A549 (cell line): ENCODE results near the gene SLF2. TPM values are rescaled to one million over a fixed set of nuclear protein-coding genes. Genes with fewer than 3 reads are reported as not detected.
A peak's percentile ranks its signal among the peaks of the same experiment; 100 is the strongest.

Experiments
- ATAC-seq, 2 experiments: fragments of 200-7000 bp in 1 of 2; fragments of >200 bp in 1 of 2; cut with Nextera tagmentation in 1 of 2; cut with Tn5 transposase in 1 of 2; 3 replicates each; pipeline versions ENCODE4 v1.8.0 to v1.9.1; 2018 to 2020; ENCODE audit warnings: mild to moderate bottlenecking in 1 of 2, moderate library complexity in 1 of 2
- CTCF ChIA-PET: fragments of 300-600 bp; sonication (Branson Sonifier 250); formaldehyde crosslinking; extraction: SDS; loops from one replicate; lab custom pipeline; 2021; ENCODE audit warnings: antibody characterized with exemption, inconsistent platforms; lab: Yijun Ruan, JAX
- POLR2A ChIA-PET: fragments of 350-600 bp; formaldehyde crosslinking; extraction: SDS; loops from one replicate; lab custom pipeline; 2021; ENCODE audit warnings: antibody characterized with exemption, inconsistent platforms; lab: Yijun Ruan, JAX
- DNase-seq, 2 experiments: peaks; one replicate each; pipeline versions ENCODE4 v3.0.0 to v3.0.0-alpha.2; 2011 to 2016; ENCODE audit warnings: low read depth in 1 of 2, low spot score in 1 of 2
- FAIRE-seq: peaks from 2 replicates; lab custom pipeline; 2011; peaks lifted over from hg19 to GRCh38; lab: Jason Lieb, UNC
- H3K27ac ChIP-seq, 2 experiments: fragments of >200 bp; sonication (Bioruptor Twin); formaldehyde crosslinking; 3 replicates each; pipeline ENCODE4 v1.5.1; 2016 to 2017
- H3K4me1 ChIP-seq: fragments of >200 bp; sonication (Bioruptor Twin); formaldehyde crosslinking; 3 replicates; pipeline ENCODE4 v1.6.1; 2016
- H3K4me2 ChIP-seq: fragments of >200 bp; sonication (Bioruptor Twin); formaldehyde crosslinking; 3 replicates; pipeline ENCODE4 v1.6.1; 2016
- H3K4me3 ChIP-seq: fragments of >200 bp; sonication (Bioruptor Twin); formaldehyde crosslinking; 3 replicates; pipeline ENCODE4 v1.5.1; 2016
- H3K9me3 ChIP-seq: fragments of >200 bp; sonication (Bioruptor Twin); formaldehyde crosslinking; 3 replicates; pipeline ENCODE4 v1.6.1; 2016
- BCL3 ChIP-seq: fragments of >200 bp; sonication (Bioruptor Twin); formaldehyde crosslinking; IDR thresholded peaks from 3 replicates; pipeline ENCODE4 v1.6.1; 2016
- CBX2 ChIP-seq: fragments of 200-600 bp; sonication (generic); IDR thresholded peaks from 2 replicates; pipeline ENCODE4 v1.6.1; 2016; ENCODE audit warnings: low read depth, mild to moderate bottlenecking, borderline replicate concordance
- CBX8 ChIP-seq: fragments of 200-600 bp; sonication (generic); IDR thresholded peaks from 2 replicates; pipeline ENCODE4 v1.6.1; 2016
- CEBPB ChIP-seq, 2 experiments: fragments of >200 bp in 1 of 2; sonication (Bioruptor Twin) in 1 of 2; formaldehyde crosslinking in 1 of 2; IDR thresholded peaks; 2 replicates each; pipeline ENCODE4 v1.6.1; 2012 to 2016
- CHD2 ChIP-seq: fragments of 150-350 bp; IDR thresholded peaks from 2 replicates; pipeline ENCODE4 v1.6.1; 2014; ENCODE audit warnings: low read length; ENCODE audit not compliant: partially characterized antibody
- E2F6 ChIP-seq: IDR thresholded peaks from 2 replicates; pipeline ENCODE4 v1.6.1; 2012; ENCODE audit warnings: low read depth, borderline replicate concordance
- EHF ChIP-seq: fragments of 250-450 bp; sonication (Bioruptor Pico); IDR thresholded peaks from 2 replicates; pipeline ENCODE4 v1.5.0; 2020; ENCODE audit warnings: mild to moderate bottlenecking
- EHMT2 ChIP-seq: fragments of 200-600 bp; sonication (generic); IDR thresholded peaks from 2 replicates; pipeline ENCODE4 v1.6.1; 2016; ENCODE audit warnings: antibody characterized with exemption, low read depth, mild to moderate bottlenecking, moderate library complexity
- EP300 ChIP-seq, 2 experiments: fragments of >200 bp; sonication (Bioruptor Twin); formaldehyde crosslinking; IDR thresholded peaks; 2 replicates in 1 of 2; 3 replicates in 1 of 2; pipeline ENCODE4 v1.6.1; 2016 to 2017
- ESRRA ChIP-seq: fragments of 150-350 bp; IDR thresholded peaks from 2 replicates; pipeline ENCODE4 v1.6.1; 2014; ENCODE audit warnings: mild to moderate bottlenecking, low read length, borderline replicate concordance
- GATA3 ChIP-seq: IDR thresholded peaks from 2 replicates; pipeline ENCODE4 v1.6.1; 2012; ENCODE audit warnings: borderline replicate concordance
- HDAC2 ChIP-seq: fragments of 200-600 bp; sonication (generic); IDR thresholded peaks from 2 replicates; pipeline ENCODE4 v1.6.1; 2016
- HEYL ChIP-seq: fragments of 250-450 bp; sonication (Bioruptor Pico); IDR thresholded peaks from 2 replicates; pipeline ENCODE4 v1.8.0; 2021; ENCODE audit warnings: mild to moderate bottlenecking, moderate library complexity
- HMGXB4 ChIP-seq: fragments of 250-450 bp; sonication (Bioruptor Pico); IDR thresholded peaks from 2 replicates; pipeline ENCODE4 v1.5.0; 2021; ENCODE audit warnings: mild to moderate bottlenecking, moderate library complexity, borderline replicate concordance
- HOXA7 ChIP-seq: fragments of 250-450 bp; sonication (Bioruptor Pico); IDR thresholded peaks from 2 replicates; pipeline ENCODE4 v1.5.0; 2020; ENCODE audit warnings: mild to moderate bottlenecking, moderate library complexity
- HOXB13 ChIP-seq: fragments of 250-450 bp; sonication (Bioruptor Pico); IDR thresholded peaks from 2 replicates; pipeline ENCODE4 v1.5.0; 2020; ENCODE audit warnings: low read depth, mild to moderate bottlenecking, moderate library complexity
- HOXB5 ChIP-seq: fragments of 250-450 bp; sonication (Bioruptor Pico); IDR thresholded peaks from 2 replicates; pipeline ENCODE4 v1.5.0; 2020; ENCODE audit warnings: mild to moderate bottlenecking, moderate library complexity
- JUN ChIP-seq, 2 experiments: fragments of >200 bp; sonication (Bioruptor Twin); formaldehyde crosslinking; IDR thresholded peaks; 2 replicates in 1 of 2; 3 replicates in 1 of 2; pipeline ENCODE4 v1.6.1; 2016 to 2017
- KDM1A ChIP-seq: fragments of 200-600 bp; sonication (generic); IDR thresholded peaks from 2 replicates; pipeline ENCODE4 v1.6.1; 2016; ENCODE audit warnings: low read depth, mild to moderate bottlenecking
- KDM5A ChIP-seq: fragments of 200-600 bp; sonication (generic); IDR thresholded peaks from 2 replicates; pipeline ENCODE4 v1.6.1; 2016; ENCODE audit warnings: antibody characterized with exemption, mild to moderate bottlenecking
- MAX ChIP-seq: IDR thresholded peaks from 2 replicates; pipeline ENCODE4 v1.6.1; 2012
- MAZ ChIP-seq: fragments of 150-350 bp; IDR thresholded peaks from 2 replicates; pipeline ENCODE4 v1.6.1; 2014; ENCODE audit warnings: antibody characterized with exemption, low read depth, low read length, borderline replicate concordance
- MYC ChIP-seq: IDR thresholded peaks from 2 replicates; pipeline ENCODE4 v1.6.1; 2012; ENCODE audit warnings: mild to moderate bottlenecking, inconsistent platforms, low read length, improper control_type of control experiment, borderline replicate concordance
- NFE2L2 ChIP-seq: fragments of 150-350 bp; conservative IDR thresholded peaks from 2 replicates; pipeline ENCODE4 v1.6.1; 2014; ENCODE audit warnings: low read length
- PBX3 ChIP-seq: IDR thresholded peaks from 2 replicates; pipeline ENCODE4 v1.6.1; 2012
- PHF8 ChIP-seq: fragments of 200-600 bp; sonication (generic); IDR thresholded peaks from 2 replicates; pipeline ENCODE4 v1.6.1; 2016; ENCODE audit warnings: low read depth, mild to moderate bottlenecking, antibody characterized with exemption, moderate library complexity, borderline replicate concordance
- POLR2AphosphoS2 ChIP-seq: conservative IDR thresholded peaks from 2 replicates; pipeline ENCODE4 v1.6.1; 2012; ENCODE audit warnings: low read length, improper control_type of control experiment, inconsistent platforms
- RAD21 ChIP-seq, 2 experiments: fragments of >200 bp in 1 of 2; sonication (Bioruptor Twin) in 1 of 2; formaldehyde crosslinking in 1 of 2; IDR thresholded peaks in 1 of 2; conservative IDR thresholded peaks in 1 of 2; 2 replicates in 1 of 2; 3 replicates in 1 of 2; pipeline ENCODE4 v1.6.1; 2012 to 2018; ENCODE audit warnings: inconsistent platforms in 1 of 2
- SMC3 ChIP-seq: fragments of >200 bp; sonication (Bioruptor Twin); formaldehyde crosslinking; IDR thresholded peaks from 3 replicates; pipeline ENCODE4 v1.6.1; 2018; ENCODE audit warnings: inconsistent platforms
- TFCP2L1 ChIP-seq: fragments of 250-450 bp; sonication (Bioruptor Pico); IDR thresholded peaks from 2 replicates; pipeline ENCODE4 v1.5.0; 2021; ENCODE audit warnings: mild to moderate bottlenecking
- TP53 ChIP-seq: fragments of 250-450 bp; sonication (Bioruptor Pico); IDR thresholded peaks from 2 replicates; pipeline ENCODE4 v1.5.0; 2021; ENCODE audit warnings: mild to moderate bottlenecking, moderate library complexity
- ZFP36 ChIP-seq: fragments of 450-650 bp; IDR thresholded peaks from 2 replicates; pipeline ENCODE4 v1.6.1; 2014; ENCODE audit warnings: borderline replicate concordance; ENCODE audit not compliant: partially characterized antibody
- WGBS: methylation state at CpG from one replicate; pipeline ENCODE4 v1.1.6; 2017; ENCODE audit errors: missing lambda C conversion rate; 5-methylcytosine and 5-hydroxymethylcytosine counted together
- polyA plus RNA-seq, 4 experiments: library from polyadenylated mRNA; depleted of rRNA in 3 of 4; stranded (reverse); fragments of >200 nt; fragmentation: RNase III in 1 of 4; extraction: RNeasy Plus Mini Kit Qiagen cat#74134 plus additional on column Dnase treatment in 1 of 4; gene quantifications; 2 replicates in 3 of 4; 3 replicates in 1 of 4; pipeline ENCODE4 v1.2.3, GENCODE V29; 2011 to 2017

SLF2 gene
- polyA plus RNA-seq, 2 of the 4 experiments (the other 2 are of a cell fraction) = 13.0 to 16.6 TPM

- ATAC-seq (no peak), DNase-seq (no peak), FAIRE-seq (no peak)
- WGBS = 84% methylated on average over 4 of the region's 4 CpGs
- ChIA-PET POLR2A (no interaction called here), CTCF (interaction anchor here (0.8 to 6.2 kb wide), 7 partner anchors 9 to 308 kb away, joined by 3 to 34 read pairs (median 3); no protein-coding TSS in a partner anchor)
- TF ChIP-seq KDM1A (no peak), SMC3 (no peak), TP53 (CRISPR knock-in tag) (no peak), HEYL (CRISPR knock-in tag) (no peak), HOXB5 (no peak), CBX2 (no peak), E2F6 (no peak), HOXA7 (no peak), MAX (no peak), EP300 (IDR thresholded peaks at IDR 0.05) (no peak), MAZ (no peak), HMGXB4 (CRISPR knock-in tag) (no peak), NFE2L2 (no peak), TFCP2L1 (no peak), PHF8 (no peak), MYC (no peak), ESRRA (no peak)
- Histone ChIP-seq H3K27ac (no peak overlapping the region), H3K4me1 (peaks cover 7% of the 10 kb centered on the region; the same call in 2 of the 3 replicates), H3K4me2 (no peak overlapping the region), H3K9me3 (no peaks in the 10 kb centered on the region), H3K4me3 (no peak overlapping the region)
These were observed 43.4 kb upstream of the SLF2 start for GRCh38 chr10:100869399-100869798.

GRCh38 chr10:100872034-100872791, 40.5 kb upstream of the SLF2 start:
- CTCF ChIA-PET = interaction anchor here (0.6 to 15.9 kb wide), 37 partner anchors 9 to 560 kb away, joined by 3 to 289 read pairs (median 4); partner anchors contain the start of gene PAX2
- no peak for FAIRE-seq
- DNase-seq = peak; percentile 63 to 92
- no peak overlapping the region for H3K4me2 ChIP-seq
- ATAC-seq = peak; percentile 76 to 94; a peak in 5 of 6 replicates
- H3K27ac ChIP-seq = 0 out of 6 replicates have a peak overlapping the region, but pooled peaks of 1 of the 2 experiments have one; percentile 20
- 42% methylated on average over 11 of the region's 11 CpGs for WGBS
- H3K9me3 ChIP-seq = no peaks in the 10 kb centered on the region
- no peak overlapping the region for H3K4me3 ChIP-seq
- H3K4me1 ChIP-seq = peaks cover 17% of the 10 kb centered on the region; the same call in 2 of the 3 replicates
- POLR2A ChIA-PET = no interaction called here
- no peak for TF ChIP-seq HOXB13
- no peak for TF ChIP-seq PBX3
- peak; percentile 70 for TF ChIP-seq SMC3
- TF ChIP-seq ZFP36 = no peak
- TF ChIP-seq JUN (IDR thresholded peaks at IDR 0.05) = no peak
- TF ChIP-seq KDM1A = no peak
- peak; percentile 72 to 82 for TF ChIP-seq RAD21 (conservative IDR thresholded peaks at IDR 0.05 in 1 of 2, IDR thresholded peaks at IDR 0.05 in 1 of 2)
- TF ChIP-seq CHD2 = no peak
- no peak for TF ChIP-seq POLR2AphosphoS2
- TF ChIP-seq CBX8 = no peak
- no peak for TF ChIP-seq HOXA7
- TF ChIP-seq HDAC2 = no peak
- TF ChIP-seq E2F6 = no peak
- no peak for TF ChIP-seq TFCP2L1
- no peak for TF ChIP-seq EHMT2
- TF ChIP-seq BCL3 = no peak
- no peak for TF ChIP-seq KDM5A
- TF ChIP-seq GATA3 = no peak
- no peak for TF ChIP-seq EHF
- TF ChIP-seq ESRRA = no peak
- no peak for TF ChIP-seq CEBPB (IDR thresholded peaks at IDR 0.05)
